Muscle of back (tissue), 11 donors: ENCODE results near the gene MAPK12. TPM values are rescaled to one million over a fixed set of nuclear protein-coding genes. Genes with fewer than 3 reads are reported as not detected.

Experiments used
- DNase-seq, 3 donors: peaks; one replicate each; pipeline versions ENCODE4 v3.0.0 to v3.0.0-alpha.2; 2013
- polyA plus RNA-seq, 10 donors: library from polyadenylated mRNA; unstranded; fragments of 120-200 nt; gene quantifications; one replicate each; pipeline ENCODE4 v1.2.1, GENCODE V29; 2013; ENCODE audit not compliant: insufficient read length in 10 of 10

Gene MAPK12
- polyA plus RNA-seq, 10 donors: 8.6 to 38.0 (median 22.5) TPM

- peak in 1 of 3 donors; percentile 48 for DNase-seq
Observed at GRCh38 chr22:50301581-50301991, 40.1 kb upstream of the MAPK12 start.

- no peak for DNase-seq
Observed at GRCh38 chr22:50300620-50301257, 39.3 kb upstream of the MAPK12 start.

- DNase-seq: no peak
Observed at GRCh38 chr22:50299785-50300619, 38.5 kb upstream of the MAPK12 start.

- peak in 1 of 3 donors; percentile 37 for DNase-seq
Observed at GRCh38 chr22:50298937-50299784, 37.7 kb upstream of the MAPK12 start.

GRCh38 chr22:50298266-50298637 is 36.8 kb upstream of the MAPK12 start:
- DNase-seq: no peak

- DNase-seq: no peak
Observed at GRCh38 chr22:50297510-50298265, 36.2 kb upstream of the MAPK12 start.

- no peak for DNase-seq
Observed at GRCh38 chr22:50296658-50297490, 35.4 kb upstream of the MAPK12 start.

- DNase-seq: no peak
Observed at GRCh38 chr22:50294319-50294656, 32.8 kb upstream of the MAPK12 start.

GRCh38 chr22:50293441-50294318 is 32.2 kb upstream of the MAPK12 start:
- DNase-seq: peak in 2 of 3 donors; percentile 66 to 68

GRCh38 chr22:50292643-50293440 is 31.4 kb upstream of the MAPK12 start:
- DNase-seq: no peak

- DNase-seq: no peak
Observed at GRCh38 chr22:50289942-50290630, 28.6 kb upstream of the MAPK12 start.

GRCh38 chr22:50289151-50289941 is 27.9 kb upstream of the MAPK12 start:
- DNase-seq: no peak

- no peak for DNase-seq
Observed at GRCh38 chr22:50287731-50288130, 26.2 kb upstream of the MAPK12 start.

- no peak for DNase-seq
Observed at GRCh38 chr22:50286701-50287318, 25.3 kb upstream of the MAPK12 start.

- no peak for DNase-seq
Observed at GRCh38 chr22:50286275-50286674, 24.8 kb upstream of the MAPK12 start.

GRCh38 chr22:50285568-50286229 is 24.2 kb upstream of the MAPK12 start:
- no peak for DNase-seq
